Measurements from ENCODE around the gene PAK4.

- TF ChIP-seq POLR2A (IDR thresholded peaks at IDR 0.05) (no peak), POLR2AphosphoS5 (IDR thresholded peaks at IDR 0.05) (no peak)
These were observed 15.2 kb upstream of the PAK4 start for GRCh38 chr19:39110263-39110967.

Data from gastroesophageal sphincter (tissue), 2 donors.